ENCODE results near the gene NF2.

- no peak for TF ChIP-seq GATA2 (IDR thresholded peaks at IDR 0.05; ENCODE audit: low read depth, low read length)
- TF ChIP-seq GATA3 (IDR thresholded peaks at IDR 0.05; ENCODE audit: low read depth, low read length): no peak
These were observed 136.0 kb downstream of the NF2 start for GRCh38 chr22:29739346-29739875.
